OCI-LY7 (cell line): ENCODE results near the gene RAB3GAP2. TPM values are rescaled to one million over a fixed set of nuclear protein-coding genes. Genes with fewer than 3 reads are reported as not detected.
A peak's percentile ranks its signal among the peaks of the same experiment; 100 is the strongest.
"Not testable (repeated sequence)": the region's sequence is repeated elsewhere in the genome, so short reads cannot be mapped to it uniquely, and the experiment has no call there.

Experiments used
- BruUV-seq: library from RNA; stranded (reverse); fragments of 400-500 nt; replicated peaks from 2 replicates; lab custom pipeline; 2021; lab: Mats Ljungman, UMichigan
- CTCF ChIA-PET: fragments of 300-600 bp; sonication (Branson Sonifier 250); formaldehyde crosslinking; loops from one replicate; lab custom pipeline; 2022; ENCODE audit warnings: antibody characterized with exemption; ENCODE audit not compliant: unreplicated experiment; lab: Charles Lee
- POLR2A ChIA-PET: fragments of 300-600 bp; sonication (Branson Sonifier 250); formaldehyde crosslinking; loops from one replicate; lab custom pipeline; 2022; ENCODE audit warnings: antibody characterized with exemption; lab: Charles Lee
- DNase-seq: peaks from one replicate; pipeline ENCODE4 v3.0.0-alpha.2; 2015; ENCODE audit warnings: low spot score
- H2AFZ ChIP-seq: fragments of 200-600 bp; sonication (generic), shearing (Covaris generic); 2 replicates; pipeline ENCODE4 v1.6.1; 2014; ENCODE audit warnings: mild to moderate bottlenecking, antibody characterized with exemption, low read length, moderate library complexity
- H3K27ac ChIP-seq: fragments of 200-600 bp; sonication (generic); 2 replicates; pipeline ENCODE4 v1.5.1; 2014; ENCODE audit warnings: mixed run types, low read depth, mild to moderate bottlenecking, moderate library complexity, low read length, inconsistent platforms; ENCODE audit not compliant: poor library complexity, severe bottlenecking
- H3K36me3 ChIP-seq: fragments of 200-600 bp; sonication (generic); 2 replicates; pipeline ENCODE4 v1.6.1; 2014; ENCODE audit warnings: mild to moderate bottlenecking, antibody characterized with exemption, low read length, moderate library complexity, mixed read lengths; ENCODE audit not compliant: insufficient read depth
- H3K4me1 ChIP-seq: fragments of 200-600 bp; sonication (generic); 2 replicates; pipeline ENCODE4 v1.5.1; 2014; ENCODE audit warnings: mild to moderate bottlenecking, low read length; ENCODE audit not compliant: insufficient read depth, poor library complexity, severe bottlenecking
- H3K4me2 ChIP-seq: fragments of 200-600 bp; sonication (generic); 2 replicates; pipeline ENCODE4 v1.6.1; 2014; ENCODE audit warnings: mild to moderate bottlenecking, low read length
- H3K4me3 ChIP-seq: fragments of 200-600 bp; sonication (generic); 2 replicates; pipeline ENCODE4 v1.5.1; 2014; ENCODE audit warnings: mild to moderate bottlenecking, low read depth, low read length; ENCODE audit not compliant: poor library complexity, severe bottlenecking
- H3K79me2 ChIP-seq: fragments of 200-600 bp; sonication (generic); 2 replicates; pipeline ENCODE4 v1.6.1; 2016; ENCODE audit warnings: low read depth, mild to moderate bottlenecking, low read length, moderate library complexity, mixed read lengths; ENCODE audit not compliant: insufficient read depth
- H3K9me2 ChIP-seq: fragments of 200-600 bp; sonication (generic); 2 replicates; pipeline ENCODE4 v1.6.1; 2016; ENCODE audit warnings: mild to moderate bottlenecking, low read length, mixed read lengths; ENCODE audit not compliant: insufficient read depth
- H3K9me3 ChIP-seq: fragments of 200-600 bp; sonication (generic); 2 replicates; pipeline ENCODE4 v1.6.1; 2014; ENCODE audit warnings: mild to moderate bottlenecking, mixed run types, low read length, mixed read lengths
- H4K20me1 ChIP-seq: fragments of 200-600 bp; sonication (generic); 2 replicates; pipeline ENCODE4 v1.6.1; 2014; ENCODE audit warnings: mild to moderate bottlenecking, antibody characterized with exemption, low read length, moderate library complexity, mixed read lengths; ENCODE audit not compliant: insufficient read depth
- CTCF ChIP-seq: fragments of 200-600 bp; sonication (generic); conservative IDR thresholded peaks from 2 replicates; pipeline ENCODE4 v1.5.1; 2014; ENCODE audit warnings: mild to moderate bottlenecking, antibody characterized with exemption, low read length, moderate library complexity, mixed read lengths
- EZH2phosphoT487 ChIP-seq: fragments of 200-600 bp; sonication (generic); IDR thresholded peaks from 2 replicates; pipeline ENCODE4 v1.6.1; 2018; ENCODE audit warnings: low read depth, borderline replicate concordance, mild to moderate bottlenecking, mixed run types, antibody characterized with exemption, low read length, moderate library complexity, mixed read lengths
- intact Hi-C: fragments of 100-400 bp; cut with micrococcal nuclease; formaldehyde crosslinking; loops from one replicate; pipeline ENCODE4 v1.10.0; 2022; ENCODE audit not compliant: unreplicated experiment
- total RNA-seq, 2 experiments: library from RNA; depleted of rRNA in 1 of 2; stranded (reverse); fragments of >200 nt in 1 of 2; shearing (Covaris generic) in 1 of 2; gene quantifications; 2 replicates each; pipeline ENCODE4 v1.2.3, GENCODE V29; 2014 to 2022

The RAB3GAP2 gene
- total RNA-seq, 2 experiments from 2014 or later: 16.9 to 41.1 TPM

- peak overlapping the region; percentile 92; the same call in 1 of the 2 replicates for H3K4me2 ChIP-seq
- peaks cover 25% of the 10 kb centered on the region for H3K4me1 ChIP-seq
- H4K20me1 ChIP-seq: peaks cover 9% of the 10 kb centered on the region; the same call in 1 of the 2 replicates
- TF ChIP-seq CTCF (no peak), EZH2phosphoT487 (no peak)
- BruUV-seq: no TSS peak
- peaks cover 65% of the 10 kb centered on the region for H3K79me2 ChIP-seq
- H2AFZ ChIP-seq: no peak overlapping the region
- CTCF ChIA-PET: no interaction called here
- H3K9me3 ChIP-seq: no peaks in the 10 kb centered on the region
- POLR2A ChIA-PET: no interaction called here
- DNase-seq: no peak
- H3K4me3 ChIP-seq: no peak overlapping the region
- peaks cover 63% of the 10 kb centered on the region for H3K36me3 ChIP-seq
- no peaks in the 10 kb centered on the region for H3K9me2 ChIP-seq
- intact Hi-C loops: no loop called here
- H3K27ac ChIP-seq: no peak overlapping the region
Measured at GRCh38 chr1:220269036-220269435, 3.2 kb downstream of the RAB3GAP2 start.

GRCh38 chr1:220267630-220268029 lies 4.6 kb downstream of the RAB3GAP2 start:
- peaks cover 71% of the 10 kb centered on the region for H3K79me2 ChIP-seq
- H3K27ac ChIP-seq: no peak overlapping the region
- POLR2A ChIA-PET: interaction anchor here (0.6 to 1.2 kb wide), 3 partner anchors 10 to 33 kb away, joined by 3 to 8 read pairs (median 4); no protein-coding TSS in a partner anchor
- H2AFZ ChIP-seq: no peak overlapping the region
- TF ChIP-seq EZH2phosphoT487 (no peak), CTCF (no peak)
- H3K9me2 ChIP-seq: no peaks in the 10 kb centered on the region
- intact Hi-C loops: no loop called here
- H3K4me2 ChIP-seq: no peak overlapping the region
- H4K20me1 ChIP-seq: peaks cover 9% of the 10 kb centered on the region; the same call in 1 of the 2 replicates
- peaks cover 21% of the 10 kb centered on the region for H3K4me1 ChIP-seq
- H3K36me3 ChIP-seq: peaks cover 77% of the 10 kb centered on the region
- no peaks in the 10 kb centered on the region for H3K9me3 ChIP-seq
- no peak overlapping the region for H3K4me3 ChIP-seq
- CTCF ChIA-PET: no interaction called here
- BruUV-seq: no TSS peak
- no peak for DNase-seq

GRCh38 chr1:220260228-220260627 lies 12.0 kb downstream of the RAB3GAP2 start:
- H3K36me3 ChIP-seq: peaks cover 51% of the 10 kb centered on the region
- BruUV-seq, intact Hi-C loops, H3K4me1 ChIP-seq, H4K20me1 ChIP-seq, POLR2A ChIA-PET, H2AFZ ChIP-seq, H3K27ac ChIP-seq, CTCF ChIA-PET, H3K4me3 ChIP-seq, H3K9me2 ChIP-seq, H3K4me2 ChIP-seq, DNase-seq: not testable (repeated sequence)
- H3K9me3 ChIP-seq: peaks cover 10% of the 10 kb centered on the region; the same call in 1 of the 2 replicates
- peaks cover 38% of the 10 kb centered on the region; the same call in 1 of the 2 replicates for H3K79me2 ChIP-seq

GRCh38 chr1:220259756-220260155 lies 12.5 kb downstream of the RAB3GAP2 start:
- H3K9me2 ChIP-seq, H2AFZ ChIP-seq, CTCF ChIA-PET, H3K27ac ChIP-seq, DNase-seq, intact Hi-C loops, H3K4me1 ChIP-seq, POLR2A ChIA-PET, H3K4me2 ChIP-seq, H3K4me3 ChIP-seq, BruUV-seq, H4K20me1 ChIP-seq: not testable (repeated sequence)
- H3K36me3 ChIP-seq: peaks cover 48% of the 10 kb centered on the region
- peaks cover 11% of the 10 kb centered on the region; the same call in 1 of the 2 replicates for H3K9me3 ChIP-seq
- H3K79me2 ChIP-seq: peaks cover 33% of the 10 kb centered on the region; the same call in 1 of the 2 replicates

- BruUV-seq, DNase-seq, H4K20me1 ChIP-seq, intact Hi-C loops, H3K4me1 ChIP-seq, H3K4me2 ChIP-seq, CTCF ChIA-PET, H3K27ac ChIP-seq, H3K9me2 ChIP-seq, H3K4me3 ChIP-seq, H2AFZ ChIP-seq, POLR2A ChIA-PET: not testable (repeated sequence)
- peaks cover 20% of the 10 kb centered on the region; the same call in 1 of the 2 replicates for H3K79me2 ChIP-seq
- peaks cover 16% of the 10 kb centered on the region; the same call in 1 of the 2 replicates for H3K9me3 ChIP-seq
- H3K36me3 ChIP-seq: peaks cover 46% of the 10 kb centered on the region
Measured at GRCh38 chr1:220256194-220256593, 16.1 kb downstream of the RAB3GAP2 start.
